Liver (tissue), 9 donors: ENCODE data around the gene HCK. TPM values are rescaled to one million over a fixed set of nuclear protein-coding genes. Genes with fewer than 3 reads are reported as not detected.

Source experiments
- DNase-seq: peaks from one replicate; pipeline ENCODE4 v3.0.0-alpha.2; 2017; ENCODE audit warnings: low spot score
- H3K27ac ChIP-seq, 2 donors: one replicate each; pipeline ENCODE4 v1.7.0; 2013; ENCODE audit warnings: inconsistent platforms in 2 of 2, low read length in 2 of 2, control low read depth in 1 of 2, low read depth in 1 of 2, mild to moderate bottlenecking in 1 of 2
- H3K27me3 ChIP-seq, 4 donors: one replicate each; pipeline versions ENCODE4 v1.6.1 to v1.7.0; 2013; ENCODE audit warnings: low read length in 3 of 4, inconsistent platforms in 1 of 4, mild to moderate bottlenecking in 1 of 4, moderate library complexity in 1 of 4; ENCODE audit not compliant: control insufficient read depth in 4 of 4, insufficient read depth in 4 of 4
- H3K36me3 ChIP-seq, 4 donors: one replicate each; pipeline versions ENCODE4 v1.6.1 to v1.7.0; 2013; ENCODE audit warnings: low read length in 3 of 4, mild to moderate bottlenecking in 3 of 4, low read depth in 1 of 4, moderate library complexity in 1 of 4; ENCODE audit not compliant: control insufficient read depth in 4 of 4, insufficient read depth in 3 of 4
- H3K4me1 ChIP-seq, 4 donors: one replicate each; pipeline versions ENCODE4 v1.6.1 to v1.7.0; 2013; ENCODE audit warnings: low read length in 3 of 4, mild to moderate bottlenecking in 3 of 4, moderate library complexity in 1 of 4; ENCODE audit not compliant: control insufficient read depth in 4 of 4, insufficient read depth in 4 of 4
- H3K4me3 ChIP-seq, 3 donors: one replicate each; pipeline versions ENCODE4 v1.6.1 to v1.7.0; 2013; ENCODE audit warnings: low read length in 3 of 3, control low read depth in 1 of 3, low read depth in 1 of 3, mild to moderate bottlenecking in 1 of 3
- H3K9ac ChIP-seq, 2 donors: one replicate each; pipeline ENCODE4 v1.7.0; 2013; ENCODE audit warnings: low read length in 2 of 2, mild to moderate bottlenecking in 2 of 2, moderate library complexity in 2 of 2, control low read depth in 1 of 2, low read depth in 1 of 2
- H3K9me3 ChIP-seq, 4 donors: one replicate each; pipeline versions ENCODE4 v1.6.1 to v1.7.0; 2013; ENCODE audit warnings: low read length in 3 of 4; ENCODE audit not compliant: control insufficient read depth in 4 of 4
- ATF3 ChIP-seq: IDR thresholded peaks from 2 replicates; pipeline ENCODE4 v1.6.1; 2016; ENCODE audit warnings: antibody characterized with exemption
- CTCF ChIP-seq: fragments of 150-350 bp; IDR thresholded peaks from 2 replicates; pipeline ENCODE4 v1.5.1; 2017; ENCODE audit warnings: improper control_type of control experiment, low read depth, low read length; ENCODE audit not compliant: missing input control
- EGR1 ChIP-seq, 2 donors: IDR thresholded peaks; 2 replicates each; pipeline ENCODE4 v1.6.1; 2016 to 2018; ENCODE audit warnings: antibody characterized with exemption in 2 of 2, low read depth in 2 of 2
- FOXA1 ChIP-seq: IDR thresholded peaks from 2 replicates; pipeline ENCODE4 v1.6.1; 2016; ENCODE audit warnings: antibody characterized with exemption
- FOXA2 ChIP-seq: IDR thresholded peaks from 2 replicates; pipeline ENCODE4 v1.6.1; 2016; ENCODE audit warnings: antibody characterized with exemption
- GABPA ChIP-seq, 2 donors: IDR thresholded peaks in 1 of 2; conservative IDR thresholded peaks in 1 of 2; 2 replicates each; pipeline ENCODE4 v1.6.1; 2016; ENCODE audit warnings: antibody characterized with exemption in 2 of 2, mild to moderate bottlenecking in 1 of 2, moderate library complexity in 1 of 2
- HNF4A ChIP-seq, 2 donors: conservative IDR thresholded peaks; 2 replicates each; pipeline ENCODE4 v1.6.1; 2016; ENCODE audit warnings: antibody characterized with exemption in 2 of 2, mild to moderate bottlenecking in 2 of 2
- HNF4G ChIP-seq: IDR thresholded peaks from 2 replicates; pipeline ENCODE4 v1.6.1; 2016; ENCODE audit warnings: antibody characterized with exemption
- JUND ChIP-seq, 2 donors: IDR thresholded peaks; 2 replicates each; pipeline ENCODE4 v1.6.1; 2016; ENCODE audit warnings: antibody characterized with exemption in 2 of 2
- MAX ChIP-seq: IDR thresholded peaks from 2 replicates; pipeline ENCODE4 v1.6.1; 2016; ENCODE audit warnings: antibody characterized with exemption
- NR2F2 ChIP-seq: IDR thresholded peaks from 2 replicates; pipeline ENCODE4 v1.6.1; 2016; ENCODE audit warnings: antibody characterized with exemption
- RAD21 ChIP-seq, 2 donors: IDR thresholded peaks; 2 replicates each; pipeline ENCODE4 v1.6.1; 2016; ENCODE audit warnings: antibody characterized with exemption in 2 of 2, mild to moderate bottlenecking in 2 of 2
- REST ChIP-seq: IDR thresholded peaks from 2 replicates; pipeline ENCODE4 v1.6.1; 2016; ENCODE audit warnings: antibody characterized with exemption, mild to moderate bottlenecking
- RXRA ChIP-seq, 2 donors: IDR thresholded peaks; 2 replicates each; pipeline ENCODE4 v1.6.1; 2017 to 2018; ENCODE audit warnings: antibody characterized with exemption in 2 of 2, mild to moderate bottlenecking in 1 of 2
- SP1 ChIP-seq: IDR thresholded peaks from 2 replicates; pipeline ENCODE4 v1.6.1; 2018; ENCODE audit warnings: antibody characterized with exemption, mild to moderate bottlenecking
- TAF1 ChIP-seq: conservative IDR thresholded peaks from 2 replicates; pipeline ENCODE4 v1.6.1; 2016; ENCODE audit warnings: antibody characterized with exemption, mild to moderate bottlenecking
- YY1 ChIP-seq: IDR thresholded peaks from 2 replicates; pipeline ENCODE4 v1.6.1; 2016; ENCODE audit warnings: antibody characterized with exemption, mild to moderate bottlenecking
- WGBS: extraction: QIAGEN DNeasy Blood & Tissue Kit; methylation state at CpG from one replicate; pipeline ENCODE4 v1.1.7; 2013; 5-methylcytosine and 5-hydroxymethylcytosine counted together
- polyA plus RNA-seq, 2 donors: library from polyadenylated mRNA; stranded (reverse) in 1 of 2; unstranded in 1 of 2; fragments of 200-250 nt in 1 of 2; fragments of >200 nt in 1 of 2; fragmentation: Nextera tagmentation in 1 of 2; extraction: Ambion mirVana in 1 of 2; gene quantifications; one replicate each; pipeline versions ENCODE4 v1.2.1 to v1.2.3, GENCODE V29; 2013 to 2015
- total RNA-seq, 2 donors: library from RNA; depleted of rRNA; stranded (reverse); fragments of >200 nt; gene quantifications; one replicate each; pipeline ENCODE4 v1.2.3, GENCODE V29; 2014
- donor health status: healthy.
- donor health status: healthy.
- donor health status: healthy.
- donor health status: healthy.
- donor health status: healthy.

The HCK gene
- total and polyA plus RNA-seq, 4 donors = 1.8 to 20.6 (median 10.2) TPM

GRCh38 chr20:32018269-32019155, 33.5 kb upstream of the HCK start (continued):
- TF ChIP-seq REST = no peak
- TF ChIP-seq FOXA2 = no peak
- no peak for TF ChIP-seq ATF3
- no peak for TF ChIP-seq JUND (IDR thresholded peaks at IDR 0.05)
- TF ChIP-seq RAD21 (IDR thresholded peaks at IDR 0.05) = no peak

GRCh38 chr20:32019156-32019510, 32.9 kb upstream of the HCK start:
- Histone ChIP-seq H3K27me3 (peaks cover 0 to 11% (median under 1%) of the 10 kb centered on the region in 4 donors), H3K4me3 (peak overlapping the region in 1 of 3 donors; percentile 63)

GRCh38 chr20:32019563-32020463, 32.2 kb upstream of the HCK start:
- TF ChIP-seq FOXA2 = no peak
- TF ChIP-seq HNF4A (conservative IDR thresholded peaks at IDR 0.05) = no peak
- no peak for TF ChIP-seq CTCF
- no peak for TF ChIP-seq SP1
- TF ChIP-seq YY1 = no peak
- no peak for TF ChIP-seq EGR1 (IDR thresholded peaks at IDR 0.05; ENCODE audit: low read depth in 2 of 2)
- TF ChIP-seq REST = no peak
- TF ChIP-seq FOXA1 = no peak
- TF ChIP-seq NR2F2 = no peak
- no peak for TF ChIP-seq JUND (IDR thresholded peaks at IDR 0.05)
- TF ChIP-seq GABPA (IDR thresholded peaks at IDR 0.05 in 1 of 2, conservative IDR thresholded peaks at IDR 0.05 in 1 of 2) = no peak
- TF ChIP-seq HNF4G = no peak
- no peak for TF ChIP-seq ATF3
- no peak for TF ChIP-seq RAD21 (IDR thresholded peaks at IDR 0.05)
- TF ChIP-seq RXRA (IDR thresholded peaks at IDR 0.05) = no peak
- no peak for TF ChIP-seq MAX
- no peak overlapping the region for H3K9ac ChIP-seq
- WGBS = 39% methylated on average over 11 of the region's 11 CpGs
- H3K4me3 ChIP-seq = no peak overlapping the region
- peaks cover 0 to 8% (median 4%) of the 10 kb centered on the region in 4 donors for H3K4me1 ChIP-seq
- no peaks in the 10 kb centered on the region for H3K9me3 ChIP-seq
- H3K27ac ChIP-seq = no peak overlapping the region
- H3K36me3 ChIP-seq = no peaks in the 10 kb centered on the region
- peaks cover 0 to 11% (median under 1%) of the 10 kb centered on the region in 4 donors for H3K27me3 ChIP-seq
- DNase-seq = no peak

More at GRCh38 chr20:32019156-32019510, 32.9 kb upstream of the HCK start:
- DNase-seq = no peak
- Histone ChIP-seq H3K9me3 (no peaks in the 10 kb centered on the region), H3K4me1 (peaks cover 0 to 8% (median 4%) of the 10 kb centered on the region in 4 donors), H3K9ac (no peak overlapping the region), H3K27ac (no peak overlapping the region), H3K36me3 (no peaks in the 10 kb centered on the region)
- WGBS = 2% methylated on average over 42 of the region's 42 CpGs
- TF ChIP-seq FOXA1 = no peak
- TF ChIP-seq GABPA (IDR thresholded peaks at IDR 0.05 in 1 of 2, conservative IDR thresholded peaks at IDR 0.05 in 1 of 2) = no peak
- no peak for TF ChIP-seq EGR1 (IDR thresholded peaks at IDR 0.05; ENCODE audit: low read depth in 2 of 2)
- TF ChIP-seq TAF1 = no peak
